ENCODE measurements around the gene PSMD1.

DNA sequence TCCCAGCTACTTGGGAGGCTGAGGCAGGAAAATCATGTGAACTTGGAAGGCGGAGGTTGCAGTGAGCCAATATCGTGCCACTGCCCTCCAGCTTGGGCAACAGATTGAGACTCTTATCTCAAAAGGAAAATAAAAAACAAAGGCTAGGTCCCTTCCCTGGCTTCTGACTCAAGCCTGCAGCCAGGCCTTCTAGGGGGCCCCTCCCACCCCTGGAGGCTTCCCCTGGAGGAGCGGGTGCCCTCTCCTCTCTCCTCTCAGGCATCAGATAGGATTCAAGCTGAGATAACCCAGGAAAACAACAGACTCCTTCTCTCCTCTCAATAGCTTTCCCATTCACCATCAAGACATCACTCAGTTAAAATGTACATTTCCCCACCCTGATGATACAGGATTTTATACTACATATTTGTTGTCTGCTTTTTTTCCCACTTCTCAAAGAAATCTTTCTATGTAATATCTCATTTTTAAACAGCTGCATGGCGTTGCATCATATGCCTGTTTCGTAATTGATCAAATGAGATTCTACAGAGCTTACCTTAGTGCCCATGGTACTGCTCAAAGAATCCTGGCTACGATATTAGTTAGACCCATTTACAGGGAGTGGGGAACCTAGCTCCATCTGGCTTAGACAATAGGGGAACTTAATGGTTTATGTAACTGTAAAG, 40.0 kb upstream of the PSMD1 start:
- TF ChIP-seq ZFP30 (CRISPR knock-in tag; IDR thresholded peaks at IDR 0.05), result no peak
- TF ChIP-seq, protein P1, sequence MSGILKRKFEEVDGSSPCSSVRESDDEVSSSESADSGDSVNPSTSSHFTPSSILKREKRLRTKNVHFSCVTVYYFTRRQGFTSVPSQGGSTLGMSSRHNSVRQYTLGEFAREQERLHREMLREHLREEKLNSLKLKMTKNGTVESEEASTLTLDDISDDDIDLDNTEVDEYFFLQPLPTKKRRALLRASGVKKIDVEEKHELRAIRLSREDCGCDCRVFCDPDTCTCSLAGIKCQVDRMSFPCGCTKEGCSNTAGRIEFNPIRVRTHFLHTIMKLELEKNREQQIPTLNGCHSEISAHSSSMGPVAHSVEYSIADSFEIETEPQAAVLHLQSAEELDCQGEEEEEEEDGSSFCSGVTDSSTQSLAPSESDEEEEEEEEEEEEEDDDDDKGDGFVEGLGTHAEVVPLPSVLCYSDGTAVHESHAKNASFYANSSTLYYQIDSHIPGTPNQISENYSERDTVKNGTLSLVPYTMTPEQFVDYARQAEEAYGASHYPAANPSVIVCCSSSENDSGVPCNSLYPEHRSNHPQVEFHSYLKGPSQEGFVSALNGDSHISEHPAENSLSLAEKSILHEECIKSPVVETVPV (CRISPR knock-in tag; IDR thresholded peaks at IDR 0.05), result no peak
- TF ChIP-seq, protein P2, sequence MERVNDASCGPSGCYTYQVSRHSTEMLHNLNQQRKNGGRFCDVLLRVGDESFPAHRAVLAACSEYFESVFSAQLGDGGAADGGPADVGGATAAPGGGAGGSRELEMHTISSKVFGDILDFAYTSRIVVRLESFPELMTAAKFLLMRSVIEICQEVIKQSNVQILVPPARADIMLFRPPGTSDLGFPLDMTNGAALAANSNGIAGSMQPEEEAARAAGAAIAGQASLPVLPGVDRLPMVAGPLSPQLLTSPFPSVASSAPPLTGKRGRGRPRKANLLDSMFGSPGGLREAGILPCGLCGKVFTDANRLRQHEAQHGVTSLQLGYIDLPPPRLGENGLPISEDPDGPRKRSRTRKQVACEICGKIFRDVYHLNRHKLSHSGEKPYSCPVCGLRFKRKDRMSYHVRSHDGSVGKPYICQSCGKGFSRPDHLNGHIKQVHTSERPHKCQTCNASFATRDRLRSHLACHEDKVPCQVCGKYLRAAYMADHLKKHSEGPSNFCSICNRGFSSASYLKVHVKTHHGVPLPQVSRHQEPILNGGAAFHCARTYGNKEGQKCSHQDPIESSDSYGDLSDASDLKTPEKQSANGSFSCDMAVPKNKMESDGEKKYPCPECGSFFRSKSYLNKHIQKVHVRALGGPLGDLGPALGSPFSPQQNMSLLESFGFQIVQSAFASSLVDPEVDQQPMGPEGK (CRISPR knock-in tag; IDR thresholded peaks at IDR 0.05; ENCODE audit: borderline replicate concordance), result no peak
- no peak for TF ChIP-seq PPARA (CRISPR knock-in tag; IDR thresholded peaks at IDR 0.05; ENCODE audit: borderline replicate concordance)
- no peak for TF ChIP-seq ZFP3 (CRISPR knock-in tag; IDR thresholded peaks at IDR 0.05)
- TF ChIP-seq OSR1 (CRISPR knock-in tag; IDR thresholded peaks at IDR 0.05), result no peak
- TF ChIP-seq TCF4 (CRISPR knock-in tag; IDR thresholded peaks at IDR 0.05; ENCODE audit: borderline replicate concordance), result no peak
- TF ChIP-seq RARB (CRISPR knock-in tag; IDR thresholded peaks at IDR 0.05), result no peak
- no peak for TF ChIP-seq ISL1 (CRISPR knock-in tag; IDR thresholded peaks at IDR 0.05)
